Measurements from ENCODE around the gene B3GAT1. TPM values are rescaled to one million over a fixed set of nuclear protein-coding genes. Genes with fewer than 3 reads are reported as not detected.

B3GAT1 gene
- total RNA-seq, 4 donors from 2014 or later: 0.22 to 0.33 TPM; not detected in 2

DNA sequence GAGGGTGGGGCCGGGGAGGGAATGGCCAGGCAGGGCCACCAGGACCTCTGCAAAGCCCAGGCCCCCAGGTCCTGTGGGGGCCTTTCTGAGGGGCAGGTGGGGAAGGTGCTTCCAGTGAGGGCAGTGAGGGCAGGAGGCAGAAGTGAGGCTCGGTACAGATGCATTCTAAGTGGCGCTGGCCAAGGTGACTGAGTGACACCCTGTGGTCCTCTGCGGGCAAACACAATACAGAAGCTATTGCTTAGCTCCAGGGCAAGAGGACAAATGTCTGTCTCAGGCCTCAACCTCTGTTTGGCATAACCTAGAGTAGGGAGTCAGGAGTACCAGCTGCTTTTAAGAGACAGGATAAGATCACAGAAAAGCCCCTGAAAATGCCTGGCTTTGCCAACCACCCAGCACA is 31.3 kb downstream of the B3GAT1 start:
- TF ChIP-seq, protein P1, sequence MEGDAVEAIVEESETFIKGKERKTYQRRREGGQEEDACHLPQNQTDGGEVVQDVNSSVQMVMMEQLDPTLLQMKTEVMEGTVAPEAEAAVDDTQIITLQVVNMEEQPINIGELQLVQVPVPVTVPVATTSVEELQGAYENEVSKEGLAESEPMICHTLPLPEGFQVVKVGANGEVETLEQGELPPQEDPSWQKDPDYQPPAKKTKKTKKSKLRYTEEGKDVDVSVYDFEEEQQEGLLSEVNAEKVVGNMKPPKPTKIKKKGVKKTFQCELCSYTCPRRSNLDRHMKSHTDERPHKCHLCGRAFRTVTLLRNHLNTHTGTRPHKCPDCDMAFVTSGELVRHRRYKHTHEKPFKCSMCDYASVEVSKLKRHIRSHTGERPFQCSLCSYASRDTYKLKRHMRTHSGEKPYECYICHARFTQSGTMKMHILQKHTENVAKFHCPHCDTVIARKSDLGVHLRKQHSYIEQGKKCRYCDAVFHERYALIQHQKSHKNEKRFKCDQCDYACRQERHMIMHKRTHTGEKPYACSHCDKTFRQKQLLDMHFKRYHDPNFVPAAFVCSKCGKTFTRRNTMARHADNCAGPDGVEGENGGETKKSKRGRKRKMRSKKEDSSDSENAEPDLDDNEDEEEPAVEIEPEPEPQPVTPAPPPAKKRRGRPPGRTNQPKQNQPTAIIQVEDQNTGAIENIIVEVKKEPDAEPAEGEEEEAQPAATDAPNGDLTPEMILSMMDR (IDR thresholded peaks at IDR 0.05; ENCODE audit: low read depth): no peak

DNA sequence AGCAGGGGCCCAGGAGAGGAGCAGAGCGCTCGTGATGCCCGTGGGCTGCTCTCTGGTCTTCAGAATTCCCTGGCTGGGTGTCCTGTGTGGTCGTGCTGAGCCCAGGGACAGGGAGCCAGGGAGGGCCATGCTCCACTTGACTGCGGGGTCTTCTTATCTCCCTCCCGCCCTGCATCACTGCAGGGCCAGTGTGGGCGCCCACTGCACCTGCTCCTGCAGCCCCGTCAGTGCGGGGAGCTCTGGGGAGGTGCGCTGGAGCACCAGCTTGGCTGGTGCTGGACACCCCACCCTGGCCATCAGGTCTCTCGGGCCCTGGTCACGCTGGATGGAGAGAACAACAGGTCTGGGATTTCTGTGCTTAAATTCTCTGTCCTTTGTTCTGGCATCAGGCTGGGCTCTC is 31.8 kb downstream of the B3GAT1 start:
- TF ChIP-seq, protein P1 (IDR thresholded peaks at IDR 0.05; ENCODE audit: low read depth): no peak

DNA sequence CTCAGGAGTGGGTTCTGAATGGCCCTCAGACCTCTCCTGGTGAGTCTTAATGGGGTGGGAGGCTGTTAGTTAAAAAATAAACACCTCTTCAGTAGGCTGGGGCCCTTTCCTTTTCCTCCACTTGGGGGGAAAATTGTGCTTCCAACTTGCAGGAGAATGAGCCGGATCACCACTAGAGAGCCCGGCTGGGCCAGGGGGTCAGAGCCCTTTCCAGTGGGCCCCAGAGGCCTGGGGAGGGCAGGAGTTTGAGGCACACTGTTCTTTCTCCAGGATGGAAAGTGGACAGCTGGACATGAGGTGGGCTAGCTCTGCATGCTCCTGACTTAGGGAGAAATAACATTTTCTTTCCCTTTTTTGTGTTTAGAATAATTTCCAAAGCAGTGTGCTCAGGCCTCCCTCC is 32.8 kb downstream of the B3GAT1 start:
- TF ChIP-seq, protein P1 (IDR thresholded peaks at IDR 0.05; ENCODE audit: low read depth): no peak

DNA sequence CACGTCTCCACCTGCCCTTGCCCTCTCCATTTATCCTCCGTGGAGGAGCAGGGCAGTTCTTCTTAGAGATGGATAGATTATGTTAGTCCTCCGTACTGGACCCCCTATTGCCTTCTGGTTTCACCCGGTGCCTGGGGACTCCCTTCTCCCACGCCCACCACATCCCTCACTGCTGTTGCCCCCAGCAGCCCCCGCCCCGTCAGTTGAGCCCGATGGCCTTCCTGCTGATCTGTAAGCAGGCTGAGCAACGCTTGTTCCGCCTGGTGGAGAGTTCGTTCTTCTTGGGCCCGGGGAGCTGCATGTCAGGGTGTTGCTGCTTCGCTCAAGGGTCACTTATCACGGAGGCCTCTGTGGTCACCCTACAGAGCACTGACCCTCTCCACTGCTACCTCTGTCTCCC is 34.2 kb downstream of the B3GAT1 start:
- TF ChIP-seq, protein P1 (IDR thresholded peaks at IDR 0.05; ENCODE audit: low read depth): no peak

DNA sequence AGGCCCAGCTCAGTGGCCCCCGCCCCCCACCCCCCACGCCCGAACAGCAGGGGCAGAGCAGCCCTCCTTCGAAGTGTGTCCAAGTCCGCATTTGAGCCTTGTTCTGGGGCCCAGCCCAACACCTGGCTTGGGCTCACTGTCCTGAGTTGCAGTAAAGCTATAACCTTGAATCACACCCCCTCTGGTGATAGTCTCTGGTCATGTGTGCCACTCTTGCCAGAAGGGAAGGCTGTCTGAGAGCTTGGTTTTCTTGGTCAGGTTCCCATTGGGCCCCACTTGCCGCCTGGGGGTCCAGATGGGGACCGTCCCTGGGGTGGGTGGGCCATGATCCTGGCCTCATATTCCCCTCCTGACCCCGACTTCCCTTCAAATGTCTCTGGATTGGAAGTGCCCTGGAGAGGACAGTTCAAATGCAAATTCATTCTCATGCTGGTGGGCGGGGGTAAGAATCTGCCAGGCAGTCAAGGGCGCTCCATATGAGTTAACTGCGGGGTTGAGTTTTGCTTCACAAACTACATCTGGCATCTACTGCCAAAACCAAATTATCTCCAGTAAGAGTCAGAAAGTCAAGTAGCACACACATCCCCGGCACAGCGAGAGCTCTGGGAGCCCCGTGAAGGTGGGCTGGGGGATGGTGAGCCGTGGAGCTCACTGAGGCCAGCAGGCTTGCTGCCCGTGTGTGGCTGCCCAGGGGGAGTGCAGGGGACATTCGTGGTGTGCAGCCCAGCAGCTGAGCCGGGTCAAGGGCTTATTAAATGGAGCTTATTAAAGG is 35.7 kb downstream of the B3GAT1 start:
- TF ChIP-seq, protein P1 (IDR thresholded peaks at IDR 0.05; ENCODE audit: low read depth): no peak

DNA sequence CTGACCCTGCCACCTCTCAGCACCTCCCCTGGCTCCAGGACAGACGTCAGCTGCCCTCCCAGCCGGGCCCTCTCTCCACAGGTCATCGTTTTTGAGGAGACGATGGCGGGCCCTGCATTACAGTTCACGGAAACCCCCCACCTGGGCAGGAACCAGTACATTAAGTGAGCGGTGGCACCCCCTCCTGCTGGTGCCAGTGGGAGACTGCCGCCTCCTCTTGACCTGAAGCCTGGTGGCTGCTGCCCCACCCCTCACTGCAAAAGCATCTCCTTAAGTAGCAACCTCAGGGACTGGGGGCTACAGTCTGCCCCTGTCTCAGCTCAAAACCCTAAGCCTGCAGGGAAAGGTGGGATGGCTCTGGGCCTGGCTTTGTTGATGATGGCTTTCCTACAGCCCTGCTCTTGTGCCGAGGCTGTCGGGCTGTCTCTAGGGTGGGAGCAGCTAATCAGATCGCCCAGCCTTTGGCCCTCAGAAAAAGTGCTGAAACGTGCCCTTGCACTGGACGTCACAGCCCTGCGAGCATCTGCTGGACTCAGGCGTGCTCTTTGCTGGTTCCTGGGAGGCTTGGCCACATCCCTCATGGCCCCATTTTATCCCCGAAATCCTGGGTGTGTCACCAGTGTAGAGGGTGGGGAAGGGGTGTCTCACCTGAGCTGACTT is 37.0 kb downstream of the B3GAT1 start:
- TF ChIP-seq, protein P1 (IDR thresholded peaks at IDR 0.05; ENCODE audit: low read depth): no peak

DNA sequence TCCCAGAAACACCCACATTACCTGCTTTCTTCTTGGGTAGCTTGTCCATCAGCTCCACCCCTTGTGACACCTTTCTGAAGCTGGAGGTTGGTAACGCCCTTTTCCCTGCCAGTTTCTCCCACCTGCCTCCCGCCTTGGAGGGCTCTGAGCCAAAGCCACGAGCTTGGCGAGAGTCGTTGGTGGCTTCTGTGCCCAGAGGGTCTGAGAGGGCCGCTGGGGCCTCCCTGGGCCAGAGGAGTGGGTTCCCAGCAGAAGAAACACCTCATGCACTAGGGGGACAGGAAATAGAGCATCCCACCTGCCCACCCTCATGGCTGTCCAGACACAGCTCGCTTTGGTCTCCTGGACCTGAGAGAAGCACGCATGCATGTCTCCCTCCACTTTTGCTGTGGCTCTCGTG is 37.9 kb downstream of the B3GAT1 start:
- TF ChIP-seq, protein P1 (IDR thresholded peaks at IDR 0.05; ENCODE audit: low read depth): no peak
